ENCODE data around the gene TPH1.
"Not testable (repeated sequence)": the region's sequence is repeated elsewhere in the genome, so short reads cannot be mapped to it uniquely, and the experiment has no call there.

TPH1 gene

GRCh38 chr11:18010121-18010670 lies 35.9 kb downstream of the TPH1 start:
- H3K4me3 ChIP-seq (ENCODE audit: low read depth, low read length), result no peak overlapping the region
- no peak for TF ChIP-seq CTCF (IDR thresholded peaks at IDR 0.05; ENCODE audit: control insufficient read depth, extremely low read depth, insufficient read depth)
- DNase-seq (ENCODE audit: low read depth), result no peak

- no peak for TF ChIP-seq CTCF (IDR thresholded peaks at IDR 0.05; ENCODE audit: control insufficient read depth, extremely low read depth, insufficient read depth)
- no peak overlapping the region for H3K4me3 ChIP-seq (ENCODE audit: low read depth, low read length)
- DNase-seq (ENCODE audit: low read depth), result no peak
Observed at GRCh38 chr11:18005376-18006129, 40.5 kb downstream of the TPH1 start.

GRCh38 chr11:18001191-18001590 lies 44.9 kb downstream of the TPH1 start:
- H3K4me3 ChIP-seq (ENCODE audit: low read depth, low read length), result no peak overlapping the region
- no peak for DNase-seq (ENCODE audit: low read depth)
- TF ChIP-seq CTCF (IDR thresholded peaks at IDR 0.05; ENCODE audit: control insufficient read depth, extremely low read depth, insufficient read depth), result no peak

GRCh38 chr11:18000760-18001159 lies 45.3 kb downstream of the TPH1 start:
- H3K4me3 ChIP-seq (ENCODE audit: low read depth, low read length), result no peak overlapping the region
- TF ChIP-seq CTCF (IDR thresholded peaks at IDR 0.05; ENCODE audit: control insufficient read depth, extremely low read depth, insufficient read depth), result no peak
- DNase-seq (ENCODE audit: low read depth), result no peak

- H3K4me3 ChIP-seq (ENCODE audit: low read depth, low read length); DNase-seq (ENCODE audit: low read depth): not testable (repeated sequence)
Observed at GRCh38 chr11:18000128-18000527, 45.9 kb downstream of the TPH1 start.

All from LNCaP clone FGC (cell line).